Neural cell (in vitro differentiated cells): Measurements from ENCODE around the gene MYRIP. TPM values are rescaled to one million over a fixed set of nuclear protein-coding genes. Genes with fewer than 3 reads are reported as not detected.
A peak's percentile ranks its signal among the peaks of the same experiment; 100 is the strongest.

Experiments used
- H2AFZ ChIP-seq: fragments of 200-600, 300-800 bp; sonication (generic), shearing (Covaris generic); 2 replicates; pipeline ENCODE4 v1.6.0; 2014; ENCODE audit warnings: low read depth, mild to moderate bottlenecking, antibody characterized with exemption, low read length, moderate library complexity
- H3F3A ChIP-seq: fragments of 200-600 bp; shearing (Covaris generic); 2 replicates; pipeline ENCODE4 v1.6.1; 2016; ENCODE audit warnings: mild to moderate bottlenecking, moderate library complexity, mixed read lengths, antibody characterized with exemption, low read length; ENCODE audit not compliant: insufficient read depth, poor library complexity, severe bottlenecking
- H3K27ac ChIP-seq: fragments of 200-600, 300-800 bp; sonication (generic), shearing (Covaris generic); 2 replicates; pipeline ENCODE4 v1.5.1; 2014; ENCODE audit warnings: mild to moderate bottlenecking, low read length, moderate library complexity
- H3K27me3 ChIP-seq: fragments of 300-800, 200-600 bp; sonication (generic), shearing (Covaris generic); 2 replicates; pipeline ENCODE4 v1.6.0; 2014; ENCODE audit warnings: mild to moderate bottlenecking, low read depth, low read length, moderate library complexity; ENCODE audit not compliant: insufficient read depth
- H3K36me3 ChIP-seq: fragments of 300-800, 200-600 bp; sonication (generic), shearing (Covaris generic); 2 replicates; pipeline ENCODE4 v1.5.1; 2014; ENCODE audit warnings: mild to moderate bottlenecking, antibody characterized with exemption, low read length, moderate library complexity; ENCODE audit not compliant: insufficient read depth
- H3K4me2 ChIP-seq: fragments of 300-800, 200-600 bp; sonication (generic), shearing (Covaris generic); 2 replicates; pipeline ENCODE4 v1.6.0; 2014; ENCODE audit warnings: mild to moderate bottlenecking, low read length
- H3K4me3 ChIP-seq: fragments of 300-800, 200-600 bp; sonication (generic), shearing (Covaris generic); 2 replicates; pipeline ENCODE4 v1.5.1; 2014; ENCODE audit warnings: mild to moderate bottlenecking, low read length, moderate library complexity
- H3K79me2 ChIP-seq: fragments of 200-600 bp; shearing (Covaris generic); replicated peaks from 2 replicates; pipeline ENCODE4 v1.6.0; 2014; ENCODE audit warnings: mild to moderate bottlenecking, low read length, moderate library complexity; ENCODE audit not compliant: insufficient read depth
- H3K9ac ChIP-seq: fragments of 300-800, 200-600 bp; sonication (generic), shearing (Covaris generic); 2 replicates; pipeline ENCODE4 v1.6.1; 2016; ENCODE audit warnings: mild to moderate bottlenecking, low read length, mixed read lengths
- H3K9me2 ChIP-seq: fragments of 200-600 bp; shearing (Covaris generic); 2 replicates; pipeline ENCODE4 v1.6.1; 2016; ENCODE audit warnings: mild to moderate bottlenecking, low read length, mixed read lengths; ENCODE audit not compliant: insufficient read depth
- H3K9me3 ChIP-seq: fragments of 200-600, 300-800 bp; sonication (generic), shearing (Covaris generic); 2 replicates; pipeline ENCODE4 v1.6.1; 2016; ENCODE audit warnings: mild to moderate bottlenecking, mixed run types, low read length, moderate library complexity, mixed read lengths
- H4K20me1 ChIP-seq: fragments of 200-600 bp; shearing (Covaris generic); 2 replicates; pipeline ENCODE4 v1.6.1; 2016; ENCODE audit warnings: mild to moderate bottlenecking, mixed run types; ENCODE audit not compliant: insufficient read depth
- MXI1 ChIP-seq: fragments of 450-650 bp; conservative IDR thresholded peaks from 2 replicates; pipeline ENCODE4 v1.6.1; 2014; ENCODE audit warnings: antibody characterized with exemption, mild to moderate bottlenecking; ENCODE audit not compliant: poor library complexity, severe bottlenecking
- POLR2AphosphoS5 ChIP-seq: IDR thresholded peaks from 2 replicates; pipeline ENCODE4 v1.6.1; 2012
- RAD21 ChIP-seq: fragments of 450-650 bp; conservative IDR thresholded peaks from 2 replicates; pipeline ENCODE4 v1.6.1; 2014; ENCODE audit warnings: antibody characterized with exemption, mild to moderate bottlenecking, moderate library complexity
- SMC3 ChIP-seq: fragments of 450-650 bp; conservative IDR thresholded peaks from 2 replicates; pipeline ENCODE4 v1.6.1; 2014; ENCODE audit warnings: antibody characterized with exemption, mild to moderate bottlenecking, moderate library complexity; ENCODE audit not compliant: poor library complexity
- polyA plus RNA-seq: library from polyadenylated mRNA; depleted of rRNA; stranded (reverse); fragments of >200 nt; gene quantifications from 2 replicates; pipeline ENCODE4 v1.2.3, GENCODE V29; 2014
- TF ChIP-seq, protein P1 (sequence below): fragments of 450-650 bp; IDR thresholded peaks from 2 replicates; pipeline ENCODE4 v1.5.1; 2014; ENCODE audit warnings: antibody characterized with exemption, mild to moderate bottlenecking, moderate library complexity; ENCODE audit not compliant: poor library complexity, severe bottlenecking
- TF ChIP-seq, protein P2 (sequence below): IDR thresholded peaks from 2 replicates; pipeline ENCODE4 v1.6.1; 2012; ENCODE audit warnings: borderline replicate concordance

The MYRIP gene
- polyA plus RNA-seq, 1 donor from 2014 or later, result 0.76 TPM

DNA sequence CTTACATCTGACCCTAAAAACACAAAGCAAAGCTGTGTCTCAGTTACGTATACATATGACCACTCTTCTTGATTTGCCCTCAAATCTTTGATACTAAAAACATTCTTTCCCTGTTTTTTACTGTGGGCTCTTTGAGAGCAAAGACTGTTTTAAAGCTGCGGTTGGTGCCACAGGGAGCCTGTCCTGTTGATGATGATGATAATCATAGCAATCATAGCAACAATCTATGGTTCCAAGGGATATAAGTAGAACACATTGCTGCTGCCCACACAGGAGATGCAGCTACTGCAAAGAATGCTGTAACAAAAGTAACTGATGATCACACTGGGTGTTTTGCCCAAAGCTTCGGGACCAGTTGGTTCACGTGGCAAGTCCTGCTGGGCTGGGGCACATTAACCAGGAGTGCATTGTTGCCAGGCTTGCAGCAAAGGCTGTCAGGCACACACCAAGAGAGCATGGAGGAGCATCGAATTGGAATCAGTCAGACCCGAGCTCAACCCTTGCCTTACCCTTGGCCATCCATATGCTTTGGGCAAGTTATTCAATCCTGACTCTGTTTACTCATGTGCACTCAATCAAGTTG, 368.7 kb downstream of the MYRIP start:
- Histone ChIP-seq H3K79me2 (no peaks in the 10 kb centered on the region), H3K4me2 (no peak overlapping the region), H2AFZ (no peak overlapping the region), H3K9me2 (no peaks in the 10 kb centered on the region), H3F3A (no peaks in the 10 kb centered on the region), H3K27me3 (no peaks in the 10 kb centered on the region), H3K9ac (no peak overlapping the region), H3K36me3 (no peaks in the 10 kb centered on the region), H3K9me3 (no peaks in the 10 kb centered on the region), H3K4me3 (no peak overlapping the region), H3K27ac (no peak overlapping the region), H4K20me1 (no peaks in the 10 kb centered on the region)
- TF ChIP-seq MXI1 (no peak), POLR2AphosphoS5 (peak; percentile 55)

DNA sequence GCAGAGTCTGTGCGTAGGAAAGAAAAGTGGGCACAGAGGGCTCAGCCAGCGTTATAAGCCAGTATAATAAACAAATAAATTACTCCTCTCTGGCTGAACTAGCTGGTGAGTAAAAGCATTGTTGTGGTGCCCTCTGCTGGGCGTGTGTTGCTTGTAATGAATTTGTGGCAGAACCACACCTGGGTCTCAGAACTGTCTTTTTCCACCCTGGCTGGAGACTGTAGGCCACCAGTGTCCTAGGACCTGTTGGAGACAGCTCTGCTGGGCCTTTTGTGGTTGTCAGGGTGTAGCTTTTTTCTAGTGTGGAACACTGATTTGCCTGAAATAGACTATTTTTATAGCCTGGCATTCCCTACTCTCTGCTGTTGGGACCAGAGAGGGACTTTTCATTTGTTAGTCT, 369.6 kb downstream of the MYRIP start:
- H4K20me1 ChIP-seq, result no peaks in the 10 kb centered on the region
- no peaks in the 10 kb centered on the region for H3K27me3 ChIP-seq
- no peaks in the 10 kb centered on the region for H3K9me2 ChIP-seq
- H3K79me2 ChIP-seq, result no peaks in the 10 kb centered on the region
- H3K4me2 ChIP-seq, result no peak overlapping the region
- H3K9ac ChIP-seq, result no peak overlapping the region
- H3K36me3 ChIP-seq, result no peaks in the 10 kb centered on the region
- no peak overlapping the region for H3K4me3 ChIP-seq
- no peak overlapping the region for H2AFZ ChIP-seq
- no peaks in the 10 kb centered on the region for H3F3A ChIP-seq
- no peak overlapping the region for H3K27ac ChIP-seq
- TF ChIP-seq, protein P1, sequence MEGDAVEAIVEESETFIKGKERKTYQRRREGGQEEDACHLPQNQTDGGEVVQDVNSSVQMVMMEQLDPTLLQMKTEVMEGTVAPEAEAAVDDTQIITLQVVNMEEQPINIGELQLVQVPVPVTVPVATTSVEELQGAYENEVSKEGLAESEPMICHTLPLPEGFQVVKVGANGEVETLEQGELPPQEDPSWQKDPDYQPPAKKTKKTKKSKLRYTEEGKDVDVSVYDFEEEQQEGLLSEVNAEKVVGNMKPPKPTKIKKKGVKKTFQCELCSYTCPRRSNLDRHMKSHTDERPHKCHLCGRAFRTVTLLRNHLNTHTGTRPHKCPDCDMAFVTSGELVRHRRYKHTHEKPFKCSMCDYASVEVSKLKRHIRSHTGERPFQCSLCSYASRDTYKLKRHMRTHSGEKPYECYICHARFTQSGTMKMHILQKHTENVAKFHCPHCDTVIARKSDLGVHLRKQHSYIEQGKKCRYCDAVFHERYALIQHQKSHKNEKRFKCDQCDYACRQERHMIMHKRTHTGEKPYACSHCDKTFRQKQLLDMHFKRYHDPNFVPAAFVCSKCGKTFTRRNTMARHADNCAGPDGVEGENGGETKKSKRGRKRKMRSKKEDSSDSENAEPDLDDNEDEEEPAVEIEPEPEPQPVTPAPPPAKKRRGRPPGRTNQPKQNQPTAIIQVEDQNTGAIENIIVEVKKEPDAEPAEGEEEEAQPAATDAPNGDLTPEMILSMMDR, result peak; percentile 93
- TF ChIP-seq RAD21 (peak; percentile 93), SMC3 (peak; percentile 94)
- TF ChIP-seq, protein P2, sequence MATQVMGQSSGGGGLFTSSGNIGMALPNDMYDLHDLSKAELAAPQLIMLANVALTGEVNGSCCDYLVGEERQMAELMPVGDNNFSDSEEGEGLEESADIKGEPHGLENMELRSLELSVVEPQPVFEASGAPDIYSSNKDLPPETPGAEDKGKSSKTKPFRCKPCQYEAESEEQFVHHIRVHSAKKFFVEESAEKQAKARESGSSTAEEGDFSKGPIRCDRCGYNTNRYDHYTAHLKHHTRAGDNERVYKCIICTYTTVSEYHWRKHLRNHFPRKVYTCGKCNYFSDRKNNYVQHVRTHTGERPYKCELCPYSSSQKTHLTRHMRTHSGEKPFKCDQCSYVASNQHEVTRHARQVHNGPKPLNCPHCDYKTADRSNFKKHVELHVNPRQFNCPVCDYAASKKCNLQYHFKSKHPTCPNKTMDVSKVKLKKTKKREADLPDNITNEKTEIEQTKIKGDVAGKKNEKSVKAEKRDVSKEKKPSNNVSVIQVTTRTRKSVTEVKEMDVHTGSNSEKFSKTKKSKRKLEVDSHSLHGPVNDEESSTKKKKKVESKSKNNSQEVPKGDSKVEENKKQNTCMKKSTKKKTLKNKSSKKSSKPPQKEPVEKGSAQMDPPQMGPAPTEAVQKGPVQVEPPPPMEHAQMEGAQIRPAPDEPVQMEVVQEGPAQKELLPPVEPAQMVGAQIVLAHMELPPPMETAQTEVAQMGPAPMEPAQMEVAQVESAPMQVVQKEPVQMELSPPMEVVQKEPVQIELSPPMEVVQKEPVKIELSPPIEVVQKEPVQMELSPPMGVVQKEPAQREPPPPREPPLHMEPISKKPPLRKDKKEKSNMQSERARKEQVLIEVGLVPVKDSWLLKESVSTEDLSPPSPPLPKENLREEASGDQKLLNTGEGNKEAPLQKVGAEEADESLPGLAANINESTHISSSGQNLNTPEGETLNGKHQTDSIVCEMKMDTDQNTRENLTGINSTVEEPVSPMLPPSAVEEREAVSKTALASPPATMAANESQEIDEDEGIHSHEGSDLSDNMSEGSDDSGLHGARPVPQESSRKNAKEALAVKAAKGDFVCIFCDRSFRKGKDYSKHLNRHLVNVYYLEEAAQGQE, result no peak
- H3K9me3 ChIP-seq, result no peaks in the 10 kb centered on the region

DNA sequence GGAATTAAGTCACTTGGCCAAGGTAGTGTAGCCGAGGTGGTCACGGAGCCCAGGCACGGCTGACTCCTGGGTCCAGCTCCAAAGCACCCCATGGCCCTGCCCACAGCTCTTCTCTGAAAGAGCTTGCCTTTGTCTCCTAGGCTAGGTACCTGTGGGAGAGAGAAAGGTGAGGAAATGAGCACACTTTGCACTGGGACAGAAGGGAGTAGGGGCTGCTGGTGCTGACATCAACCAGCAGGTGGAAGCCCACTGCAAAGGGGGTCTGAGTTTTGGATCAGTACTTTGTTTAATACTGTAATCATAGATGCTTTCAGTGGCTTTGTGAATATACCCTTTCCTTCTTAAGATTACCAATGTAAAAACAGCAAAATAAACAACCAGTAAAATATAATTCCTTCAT, 371.8 kb downstream of the MYRIP start:
- no peak overlapping the region for H3K9ac ChIP-seq
- TF ChIP-seq POLR2AphosphoS5, result no peak
- TF ChIP-seq, protein P1, result peak; percentile 13
- H3F3A ChIP-seq, result no peaks in the 10 kb centered on the region
- no peak overlapping the region for H3K4me2 ChIP-seq
- no peak overlapping the region for H3K27ac ChIP-seq
- H3K4me3 ChIP-seq, result no peak overlapping the region
- no peaks in the 10 kb centered on the region for H4K20me1 ChIP-seq
- H3K9me2 ChIP-seq, result no peaks in the 10 kb centered on the region
- no peaks in the 10 kb centered on the region for H3K36me3 ChIP-seq
- H3K27me3 ChIP-seq, result no peaks in the 10 kb centered on the region
- H3K9me3 ChIP-seq, result no peaks in the 10 kb centered on the region
- H2AFZ ChIP-seq, result no peak overlapping the region
- no peaks in the 10 kb centered on the region for H3K79me2 ChIP-seq
